Neural cell (in vitro differentiated cells): ENCODE results near the gene COQ8B. TPM values are rescaled to one million over a fixed set of nuclear protein-coding genes. Genes with fewer than 3 reads are reported as not detected.

Experiments used
- H2AFZ ChIP-seq: fragments of 200-600, 300-800 bp; sonication (generic), shearing (Covaris generic); 2 replicates; pipeline ENCODE4 v1.6.0; 2014; ENCODE audit warnings: low read depth, mild to moderate bottlenecking, antibody characterized with exemption, low read length, moderate library complexity
- H3F3A ChIP-seq: fragments of 200-600 bp; shearing (Covaris generic); 2 replicates; pipeline ENCODE4 v1.6.1; 2016; ENCODE audit warnings: mild to moderate bottlenecking, moderate library complexity, mixed read lengths, antibody characterized with exemption, low read length; ENCODE audit not compliant: insufficient read depth, poor library complexity, severe bottlenecking
- H3K27ac ChIP-seq: fragments of 200-600, 300-800 bp; sonication (generic), shearing (Covaris generic); 2 replicates; pipeline ENCODE4 v1.5.1; 2014; ENCODE audit warnings: mild to moderate bottlenecking, low read length, moderate library complexity
- H3K27me3 ChIP-seq: fragments of 300-800, 200-600 bp; sonication (generic), shearing (Covaris generic); 2 replicates; pipeline ENCODE4 v1.6.0; 2014; ENCODE audit warnings: mild to moderate bottlenecking, low read depth, low read length, moderate library complexity; ENCODE audit not compliant: insufficient read depth
- H3K36me3 ChIP-seq: fragments of 300-800, 200-600 bp; sonication (generic), shearing (Covaris generic); 2 replicates; pipeline ENCODE4 v1.5.1; 2014; ENCODE audit warnings: mild to moderate bottlenecking, antibody characterized with exemption, low read length, moderate library complexity; ENCODE audit not compliant: insufficient read depth
- H3K4me2 ChIP-seq: fragments of 300-800, 200-600 bp; sonication (generic), shearing (Covaris generic); 2 replicates; pipeline ENCODE4 v1.6.0; 2014; ENCODE audit warnings: mild to moderate bottlenecking, low read length
- H3K4me3 ChIP-seq: fragments of 300-800, 200-600 bp; sonication (generic), shearing (Covaris generic); 2 replicates; pipeline ENCODE4 v1.5.1; 2014; ENCODE audit warnings: mild to moderate bottlenecking, low read length, moderate library complexity
- H3K79me2 ChIP-seq: fragments of 200-600 bp; shearing (Covaris generic); replicated peaks from 2 replicates; pipeline ENCODE4 v1.6.0; 2014; ENCODE audit warnings: mild to moderate bottlenecking, low read length, moderate library complexity; ENCODE audit not compliant: insufficient read depth
- H3K9ac ChIP-seq: fragments of 300-800, 200-600 bp; sonication (generic), shearing (Covaris generic); 2 replicates; pipeline ENCODE4 v1.6.1; 2016; ENCODE audit warnings: mild to moderate bottlenecking, low read length, mixed read lengths
- H3K9me2 ChIP-seq: fragments of 200-600 bp; shearing (Covaris generic); 2 replicates; pipeline ENCODE4 v1.6.1; 2016; ENCODE audit warnings: mild to moderate bottlenecking, low read length, mixed read lengths; ENCODE audit not compliant: insufficient read depth
- H3K9me3 ChIP-seq: fragments of 200-600, 300-800 bp; sonication (generic), shearing (Covaris generic); 2 replicates; pipeline ENCODE4 v1.6.1; 2016; ENCODE audit warnings: mild to moderate bottlenecking, mixed run types, low read length, moderate library complexity, mixed read lengths
- H4K20me1 ChIP-seq: fragments of 200-600 bp; shearing (Covaris generic); 2 replicates; pipeline ENCODE4 v1.6.1; 2016; ENCODE audit warnings: mild to moderate bottlenecking, mixed run types; ENCODE audit not compliant: insufficient read depth
- EP300 ChIP-seq: fragments of 450-650 bp; conservative IDR thresholded peaks from 2 replicates; pipeline ENCODE4 v1.6.1; 2014; ENCODE audit warnings: antibody characterized with exemption, mild to moderate bottlenecking, moderate library complexity; ENCODE audit not compliant: poor library complexity, severe bottlenecking
- EZH2 ChIP-seq: fragments of 200-600, 300-800 bp; shearing (Covaris generic), sonication (generic); IDR thresholded peaks from 2 replicates; pipeline ENCODE4 v1.6.1; 2014; ENCODE audit warnings: antibody characterized with exemption, low read length, borderline replicate concordance, mild to moderate bottlenecking; ENCODE audit not compliant: insufficient read depth, poor library complexity, severe bottlenecking
- MXI1 ChIP-seq: fragments of 450-650 bp; conservative IDR thresholded peaks from 2 replicates; pipeline ENCODE4 v1.6.1; 2014; ENCODE audit warnings: antibody characterized with exemption, mild to moderate bottlenecking; ENCODE audit not compliant: poor library complexity, severe bottlenecking
- POLR2AphosphoS5 ChIP-seq: IDR thresholded peaks from 2 replicates; pipeline ENCODE4 v1.6.1; 2012
- RAD21 ChIP-seq: fragments of 450-650 bp; conservative IDR thresholded peaks from 2 replicates; pipeline ENCODE4 v1.6.1; 2014; ENCODE audit warnings: antibody characterized with exemption, mild to moderate bottlenecking, moderate library complexity
- SMC3 ChIP-seq: fragments of 450-650 bp; conservative IDR thresholded peaks from 2 replicates; pipeline ENCODE4 v1.6.1; 2014; ENCODE audit warnings: antibody characterized with exemption, mild to moderate bottlenecking, moderate library complexity; ENCODE audit not compliant: poor library complexity
- TAF1 ChIP-seq: IDR thresholded peaks from 2 replicates; pipeline ENCODE4 v1.6.1; 2012; ENCODE audit warnings: low read depth
- polyA plus RNA-seq: library from polyadenylated mRNA; depleted of rRNA; stranded (reverse); fragments of >200 nt; gene quantifications from 2 replicates; pipeline ENCODE4 v1.2.3, GENCODE V29; 2014
- TF ChIP-seq, protein P1 (sequence below): fragments of 450-650 bp; IDR thresholded peaks from 2 replicates; pipeline ENCODE4 v1.5.1; 2014; ENCODE audit warnings: antibody characterized with exemption, mild to moderate bottlenecking, moderate library complexity; ENCODE audit not compliant: poor library complexity, severe bottlenecking
- TF ChIP-seq, protein P2 (sequence below): IDR thresholded peaks from 2 replicates; pipeline ENCODE4 v1.6.1; 2012; ENCODE audit warnings: borderline replicate concordance

Gene COQ8B
- polyA plus RNA-seq, 1 donor from 2014 or later: 83.2 TPM

DNA sequence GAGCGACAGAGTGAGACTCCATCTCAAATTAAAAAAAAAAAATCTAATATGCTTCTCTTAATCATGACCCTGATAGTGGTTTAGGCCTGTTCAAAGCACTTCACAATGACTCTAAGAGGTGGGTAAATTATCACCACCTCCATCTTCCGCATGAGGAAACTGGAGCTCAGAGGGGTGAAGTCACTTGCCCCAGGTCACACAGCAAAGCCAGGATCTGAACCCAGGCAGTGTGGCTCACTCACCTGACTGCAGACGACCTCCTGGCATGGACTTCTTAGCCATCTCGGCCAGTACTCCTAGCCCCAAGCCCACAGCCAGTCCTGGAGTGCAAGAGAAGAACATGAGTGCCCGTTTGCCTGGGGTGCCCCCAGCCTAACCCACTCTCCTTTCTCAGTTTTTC, 6.9 kb downstream of the COQ8B start:
- Histone ChIP-seq H3K27me3 (no peaks in the 10 kb centered on the region), H3K9me2 (no peaks in the 10 kb centered on the region), H3K9me3 (no peaks in the 10 kb centered on the region), H3K4me2 (no peak overlapping the region), H3K79me2 (peaks cover 4% of the 10 kb centered on the region), H3F3A (no peaks in the 10 kb centered on the region), H3K27ac (no peak overlapping the region), H3K4me3 (no peak overlapping the region), H4K20me1 (no peaks in the 10 kb centered on the region), H2AFZ (no peak overlapping the region), H3K9ac (no peak overlapping the region), H3K36me3 (peaks cover 4% of the 10 kb centered on the region)
- TF ChIP-seq RAD21 (no peak), SMC3 (no peak), EZH2 (no peak), MXI1 (no peak), EP300 (no peak), POLR2AphosphoS5 (no peak), TAF1 (no peak)
- TF ChIP-seq, protein P1, sequence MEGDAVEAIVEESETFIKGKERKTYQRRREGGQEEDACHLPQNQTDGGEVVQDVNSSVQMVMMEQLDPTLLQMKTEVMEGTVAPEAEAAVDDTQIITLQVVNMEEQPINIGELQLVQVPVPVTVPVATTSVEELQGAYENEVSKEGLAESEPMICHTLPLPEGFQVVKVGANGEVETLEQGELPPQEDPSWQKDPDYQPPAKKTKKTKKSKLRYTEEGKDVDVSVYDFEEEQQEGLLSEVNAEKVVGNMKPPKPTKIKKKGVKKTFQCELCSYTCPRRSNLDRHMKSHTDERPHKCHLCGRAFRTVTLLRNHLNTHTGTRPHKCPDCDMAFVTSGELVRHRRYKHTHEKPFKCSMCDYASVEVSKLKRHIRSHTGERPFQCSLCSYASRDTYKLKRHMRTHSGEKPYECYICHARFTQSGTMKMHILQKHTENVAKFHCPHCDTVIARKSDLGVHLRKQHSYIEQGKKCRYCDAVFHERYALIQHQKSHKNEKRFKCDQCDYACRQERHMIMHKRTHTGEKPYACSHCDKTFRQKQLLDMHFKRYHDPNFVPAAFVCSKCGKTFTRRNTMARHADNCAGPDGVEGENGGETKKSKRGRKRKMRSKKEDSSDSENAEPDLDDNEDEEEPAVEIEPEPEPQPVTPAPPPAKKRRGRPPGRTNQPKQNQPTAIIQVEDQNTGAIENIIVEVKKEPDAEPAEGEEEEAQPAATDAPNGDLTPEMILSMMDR: no peak
- TF ChIP-seq, protein P2, sequence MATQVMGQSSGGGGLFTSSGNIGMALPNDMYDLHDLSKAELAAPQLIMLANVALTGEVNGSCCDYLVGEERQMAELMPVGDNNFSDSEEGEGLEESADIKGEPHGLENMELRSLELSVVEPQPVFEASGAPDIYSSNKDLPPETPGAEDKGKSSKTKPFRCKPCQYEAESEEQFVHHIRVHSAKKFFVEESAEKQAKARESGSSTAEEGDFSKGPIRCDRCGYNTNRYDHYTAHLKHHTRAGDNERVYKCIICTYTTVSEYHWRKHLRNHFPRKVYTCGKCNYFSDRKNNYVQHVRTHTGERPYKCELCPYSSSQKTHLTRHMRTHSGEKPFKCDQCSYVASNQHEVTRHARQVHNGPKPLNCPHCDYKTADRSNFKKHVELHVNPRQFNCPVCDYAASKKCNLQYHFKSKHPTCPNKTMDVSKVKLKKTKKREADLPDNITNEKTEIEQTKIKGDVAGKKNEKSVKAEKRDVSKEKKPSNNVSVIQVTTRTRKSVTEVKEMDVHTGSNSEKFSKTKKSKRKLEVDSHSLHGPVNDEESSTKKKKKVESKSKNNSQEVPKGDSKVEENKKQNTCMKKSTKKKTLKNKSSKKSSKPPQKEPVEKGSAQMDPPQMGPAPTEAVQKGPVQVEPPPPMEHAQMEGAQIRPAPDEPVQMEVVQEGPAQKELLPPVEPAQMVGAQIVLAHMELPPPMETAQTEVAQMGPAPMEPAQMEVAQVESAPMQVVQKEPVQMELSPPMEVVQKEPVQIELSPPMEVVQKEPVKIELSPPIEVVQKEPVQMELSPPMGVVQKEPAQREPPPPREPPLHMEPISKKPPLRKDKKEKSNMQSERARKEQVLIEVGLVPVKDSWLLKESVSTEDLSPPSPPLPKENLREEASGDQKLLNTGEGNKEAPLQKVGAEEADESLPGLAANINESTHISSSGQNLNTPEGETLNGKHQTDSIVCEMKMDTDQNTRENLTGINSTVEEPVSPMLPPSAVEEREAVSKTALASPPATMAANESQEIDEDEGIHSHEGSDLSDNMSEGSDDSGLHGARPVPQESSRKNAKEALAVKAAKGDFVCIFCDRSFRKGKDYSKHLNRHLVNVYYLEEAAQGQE: no peak

DNA sequence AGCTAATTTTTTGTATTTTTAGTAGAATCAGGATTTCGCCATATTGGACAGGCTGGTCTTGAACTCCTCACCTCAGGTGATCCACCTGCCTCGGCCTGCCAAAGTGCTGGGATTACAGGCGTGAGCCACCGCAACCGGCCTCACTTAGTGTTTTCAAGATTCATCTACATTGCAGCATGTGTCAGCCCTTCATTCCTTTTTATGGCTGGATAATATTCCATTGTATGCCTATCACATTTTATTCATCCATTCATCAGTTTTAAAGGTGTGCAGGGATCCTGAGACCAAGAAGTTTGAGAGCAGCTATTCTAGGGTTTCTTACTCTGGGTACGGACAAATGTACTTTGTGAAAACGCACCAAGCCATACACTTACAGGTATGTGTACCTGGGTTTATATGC, 9.1 kb downstream of the COQ8B start:
- Histone ChIP-seq H3K36me3 (peaks cover 8% of the 10 kb centered on the region), H4K20me1 (no peaks in the 10 kb centered on the region), H3F3A (no peaks in the 10 kb centered on the region), H3K79me2 (no peaks in the 10 kb centered on the region), H3K27ac (no peak overlapping the region), H3K9me3 (no peaks in the 10 kb centered on the region), H3K9me2 (no peaks in the 10 kb centered on the region), H3K9ac (no peak overlapping the region), H3K27me3 (no peaks in the 10 kb centered on the region), H3K4me3 (no peak overlapping the region), H3K4me2 (no peak overlapping the region), H2AFZ (no peak overlapping the region)
- TF ChIP-seq, protein P2: no peak
- TF ChIP-seq EZH2: no peak
- no peak for TF ChIP-seq MXI1
- TF ChIP-seq, protein P1: no peak
- no peak for TF ChIP-seq EP300
- TF ChIP-seq SMC3: no peak
- no peak for TF ChIP-seq TAF1
- no peak for TF ChIP-seq RAD21
- TF ChIP-seq POLR2AphosphoS5: no peak
